Endothelial cell of hepatic sinusoid (primary cell): ENCODE measurements around the gene MCF2L2.
"Not testable (repeated sequence)": the region's sequence is repeated elsewhere in the genome, so short reads cannot be mapped to it uniquely, and the experiment has no call there.

Source experiments
- in situ Hi-C: cut with HindIII; loops from 2 replicates; pipeline ENCODE4 v1.10.0; 2017; ENCODE audit warnings: low sequenced_read_pairs

Gene MCF2L2

DNA sequence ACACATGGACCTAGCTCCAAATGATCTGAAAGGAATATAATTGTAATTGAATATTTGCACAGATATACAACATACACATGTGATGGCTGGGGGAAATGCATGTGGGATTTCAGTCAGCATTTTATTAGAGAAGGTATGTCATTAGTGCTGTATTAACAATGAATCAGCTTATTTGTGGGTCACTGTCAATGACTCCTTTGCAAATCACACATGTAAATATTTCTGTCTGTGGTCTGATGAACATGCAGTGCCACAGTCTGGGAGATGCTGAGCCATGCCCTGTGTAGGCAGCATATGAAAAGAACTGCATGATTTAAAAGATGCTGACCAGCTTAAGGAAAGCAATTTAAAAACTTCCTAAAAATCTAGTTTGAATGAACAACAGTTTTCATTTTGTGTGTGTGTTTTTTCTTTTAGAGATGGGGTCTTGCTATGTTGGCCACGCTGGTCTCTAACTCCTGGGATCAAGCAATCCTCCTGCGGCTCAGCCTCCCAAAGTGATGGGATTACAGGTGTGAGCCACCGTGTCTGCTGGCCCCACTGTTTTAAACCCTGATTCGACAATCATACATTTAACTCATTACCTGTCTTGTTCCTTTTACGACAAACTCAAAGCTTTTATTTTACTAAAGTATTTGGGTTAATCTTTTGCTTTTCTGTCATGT, 176.2 kb downstream of the MCF2L2 start:
- in situ Hi-C loops = no loop called here

GRCh38 chr3:183249006-183249718, 179.3 kb downstream of the MCF2L2 start:
- in situ Hi-C loops = no loop called here

- in situ Hi-C loops = no loop called here
Observed at GRCh38 chr3:183247011-183247589, 181.3 kb downstream of the MCF2L2 start.

- in situ Hi-C loops = no loop called here
Observed at GRCh38 chr3:183244981-183245476, 183.4 kb downstream of the MCF2L2 start.

DNA sequence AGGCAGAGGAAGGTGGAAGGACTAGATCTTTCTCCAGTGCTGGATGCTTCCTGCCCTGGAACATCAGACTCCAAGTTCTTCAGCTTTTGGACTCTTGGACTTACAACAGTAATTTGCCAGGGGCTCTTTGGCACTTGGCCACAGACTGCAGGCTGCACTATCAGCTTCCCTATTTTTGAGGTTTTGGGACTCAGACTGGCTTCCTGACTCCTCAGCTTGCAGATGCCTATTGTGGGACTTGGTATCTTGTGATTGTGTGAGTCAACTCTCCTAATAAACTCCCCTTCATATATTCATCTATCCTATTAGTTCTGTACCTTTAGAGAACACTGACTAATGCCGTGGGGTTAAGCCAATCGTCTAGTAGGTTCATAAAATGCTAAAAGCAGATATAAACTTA, 184.2 kb downstream of the MCF2L2 start:
- in situ Hi-C loops = no loop called here

- in situ Hi-C loops = no loop called here
Observed at GRCh38 chr3:183242431-183242830, 186.0 kb downstream of the MCF2L2 start.

GRCh38 chr3:183239046-183239445, 189.4 kb downstream of the MCF2L2 start:
- in situ Hi-C loops = no loop called here

DNA sequence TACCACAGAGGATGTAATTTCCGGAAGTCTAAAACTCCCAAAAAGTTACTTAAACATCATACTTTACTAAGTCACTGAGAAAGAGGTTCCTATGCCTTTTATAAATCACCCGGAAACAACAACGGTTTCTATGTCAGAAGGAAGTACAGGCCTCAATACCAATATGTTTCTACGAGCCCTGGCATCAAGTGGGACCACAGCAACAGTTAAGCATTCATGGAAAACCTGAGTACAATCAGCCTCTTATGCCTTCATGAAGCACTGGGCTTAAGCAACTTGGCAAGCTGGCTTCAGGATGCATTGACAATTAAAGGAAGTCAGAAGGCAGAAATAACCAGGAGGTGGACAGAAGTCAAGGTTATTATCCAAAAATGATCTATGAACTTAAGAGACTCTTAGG, 194.5 kb downstream of the MCF2L2 start:
- in situ Hi-C loops = no loop called here

DNA sequence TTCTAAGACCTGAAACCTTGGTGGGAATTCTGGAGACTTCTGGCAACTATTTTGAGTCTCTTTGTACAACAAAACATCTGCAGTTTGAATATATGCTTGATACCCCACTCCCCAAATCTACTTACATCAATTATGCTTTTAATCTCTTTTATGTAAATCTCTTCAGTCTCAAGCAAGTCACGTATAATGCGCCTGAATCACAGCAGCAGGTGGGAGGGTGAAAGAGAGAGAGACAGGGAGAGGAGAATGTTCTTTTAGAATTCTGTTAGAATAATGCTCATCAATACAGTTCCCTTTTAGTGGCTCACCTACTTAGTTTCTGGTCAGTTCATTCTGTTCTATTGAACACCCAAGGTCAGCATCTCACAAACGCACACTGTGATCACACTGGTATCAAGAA, 197.6 kb downstream of the MCF2L2 start:
- in situ Hi-C loops = no loop called here

DNA sequence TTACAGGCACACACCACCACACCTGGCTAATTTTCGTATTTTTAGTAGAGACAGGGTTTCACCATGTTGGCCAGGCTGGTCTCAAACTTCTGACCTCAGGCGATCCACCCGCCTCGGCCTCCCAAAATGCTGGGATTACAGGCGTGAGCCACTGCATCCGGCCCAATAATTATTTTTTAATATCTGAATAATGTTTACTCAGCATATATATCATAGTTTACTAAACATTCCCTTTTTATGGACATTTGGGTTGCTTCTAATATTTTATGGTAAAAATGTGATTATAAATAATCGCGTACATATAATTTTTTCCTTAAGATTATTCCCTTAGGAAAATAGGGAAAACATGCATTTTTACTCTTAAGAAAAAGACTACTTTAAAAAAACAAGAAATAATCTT, 198.2 kb downstream of the MCF2L2 start:
- in situ Hi-C loops = not testable (repeated sequence)

GRCh38 chr3:183229178-183229577, 199.2 kb downstream of the MCF2L2 start:
- in situ Hi-C loops = no loop called here

DNA sequence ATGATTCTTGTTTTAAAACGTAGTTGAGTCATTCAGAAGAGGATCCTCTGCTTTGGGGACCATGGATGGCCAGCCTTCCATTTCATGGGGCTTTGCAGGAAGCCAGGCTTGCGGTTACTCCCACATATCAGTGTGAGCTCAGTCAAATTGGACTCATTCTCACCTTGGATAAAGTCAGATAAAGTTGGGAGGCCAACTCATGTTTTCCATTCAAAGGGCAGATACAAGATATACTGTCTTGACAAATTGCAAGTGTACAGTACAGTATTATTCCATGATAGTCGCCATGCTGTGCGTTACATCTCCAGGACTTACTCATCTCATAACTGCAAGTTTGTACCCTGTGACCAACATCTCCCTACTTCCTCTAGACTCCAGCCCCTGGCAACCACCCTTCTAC, 200.8 kb downstream of the MCF2L2 start:
- in situ Hi-C loops = no loop called here

DNA sequence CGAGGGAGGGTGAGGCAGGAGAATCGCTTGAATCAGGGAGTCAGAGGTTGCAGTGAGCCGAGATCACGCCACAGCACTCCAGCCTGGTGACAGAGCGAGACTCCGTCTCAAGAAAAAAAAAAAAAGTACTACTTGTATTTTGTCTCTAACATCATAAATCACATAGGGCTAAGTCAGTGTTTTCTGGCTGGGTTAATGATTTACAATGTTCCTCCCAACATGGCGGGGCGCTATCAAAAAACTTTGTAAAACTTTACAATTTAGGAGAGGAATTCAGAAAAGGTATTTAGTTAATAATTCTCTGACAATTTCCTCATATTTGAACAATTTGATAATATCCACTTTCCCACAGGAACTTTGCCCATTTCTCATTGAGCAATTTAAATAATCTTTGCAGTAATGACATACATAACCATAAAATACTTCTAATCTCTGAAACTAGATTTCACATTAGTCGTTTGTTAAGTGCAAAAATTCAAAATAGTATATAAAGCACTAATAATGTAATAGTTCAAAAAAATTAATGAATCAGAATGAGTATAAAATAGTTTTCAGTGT, 202.0 kb downstream of the MCF2L2 start:
- in situ Hi-C loops = no loop called here

DNA sequence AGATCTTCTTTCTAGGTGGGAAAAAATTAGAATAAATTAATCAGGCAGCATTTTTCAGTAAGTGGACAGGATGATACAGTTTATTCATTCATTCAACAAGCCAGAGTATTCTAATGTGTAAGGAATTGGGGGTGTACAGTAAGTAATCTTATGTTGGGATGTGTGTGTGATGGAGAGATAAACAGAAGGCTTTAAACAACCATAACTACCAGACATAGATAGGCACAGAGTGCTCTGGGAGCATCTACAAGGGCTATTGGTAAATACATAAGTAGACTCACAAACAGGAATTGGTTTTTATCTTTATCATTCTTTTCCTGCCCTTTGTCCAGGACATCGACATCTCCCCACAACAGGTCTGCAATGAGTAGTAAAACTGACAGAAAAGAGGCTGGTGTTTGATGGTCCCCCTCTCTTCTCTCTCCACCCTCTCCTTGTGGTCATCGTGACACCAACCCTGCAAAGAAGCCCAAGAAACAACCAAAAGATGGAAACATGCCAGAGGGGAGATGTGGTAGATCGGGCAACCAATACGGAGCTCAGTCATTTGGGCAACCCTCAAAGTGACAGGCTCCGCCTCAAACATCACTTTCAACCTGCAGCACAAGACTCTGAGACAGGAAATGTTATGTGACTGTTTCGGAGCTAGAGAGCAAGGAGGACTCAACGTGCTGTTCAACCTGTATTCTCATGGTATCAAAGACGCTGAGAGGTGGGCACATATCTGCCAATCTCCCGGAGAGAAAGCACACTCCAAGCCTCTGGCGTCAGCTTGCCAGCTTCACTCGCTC, 204.0 kb downstream of the MCF2L2 start:
- in situ Hi-C loops = no loop called here

GRCh38 chr3:183222631-183223235, 205.7 kb downstream of the MCF2L2 start:
- in situ Hi-C loops = no loop called here

DNA sequence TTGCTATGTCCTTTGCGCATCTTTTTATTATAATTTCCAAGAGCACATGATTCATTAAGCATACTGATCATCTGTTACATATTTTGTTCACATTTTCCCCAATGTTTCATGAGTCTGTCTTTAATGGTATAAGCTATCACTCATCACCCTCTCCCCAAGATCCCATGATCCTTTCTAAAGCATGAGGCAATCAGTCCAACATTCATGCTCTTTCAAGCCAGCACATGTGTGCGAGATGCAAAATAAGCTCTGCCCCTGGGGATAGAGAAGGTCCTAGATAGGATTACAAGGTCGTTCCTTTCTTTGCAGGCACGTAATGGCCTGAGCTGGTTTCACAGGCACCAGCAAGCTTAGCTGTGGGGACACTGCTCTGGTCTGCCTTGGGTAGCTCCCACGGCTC, 207.6 kb downstream of the MCF2L2 start:
- in situ Hi-C loops = no loop called here

DNA sequence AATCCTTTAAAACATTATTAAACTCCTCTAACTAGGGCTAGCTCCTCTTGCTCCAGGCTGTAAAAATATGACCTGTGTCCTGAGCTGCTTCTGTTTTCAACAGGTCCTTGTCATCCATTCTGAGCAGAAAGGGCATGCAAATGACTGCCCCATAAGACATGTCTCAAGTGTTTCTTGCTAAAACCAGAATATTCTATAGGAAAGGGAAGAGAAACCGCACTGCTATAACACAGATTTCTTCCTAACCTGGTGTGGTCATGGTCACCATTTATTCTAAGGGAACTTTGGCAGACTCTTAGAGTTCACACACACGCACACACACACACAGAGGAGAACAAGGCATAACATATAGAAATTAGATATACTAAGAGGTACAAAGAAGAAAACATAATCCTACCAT, 209.6 kb downstream of the MCF2L2 start:
- in situ Hi-C loops = loop anchor here (5.0 kb wide), 1 partner anchor 98 kb away; no protein-coding TSS in a partner anchor

- in situ Hi-C loops = loop anchor here (5.0 kb wide), 1 partner anchor 100 kb away; no protein-coding TSS in a partner anchor
Observed at GRCh38 chr3:183217548-183218332, 210.7 kb downstream of the MCF2L2 start.

GRCh38 chr3:183215591-183216202, 212.7 kb downstream of the MCF2L2 start:
- in situ Hi-C loops = loop anchor here (5.0 kb wide), 1 partner anchor 102 kb away; no protein-coding TSS in a partner anchor
